AG10803 (cell line): ENCODE measurements around the gene PDGFD.
"Not testable (repeated sequence)": the region's sequence is repeated elsewhere in the genome, so short reads cannot be mapped to it uniquely, and the experiment has no call there.

Source experiments
- DNase-seq: peaks from one replicate; pipeline ENCODE4 v3.0.0; 2010; ENCODE audit warnings: low read depth
- H3K4me3 ChIP-seq: 2 replicates; pipeline ENCODE4 v1.5.1; 2011; ENCODE audit warnings: mild to moderate bottlenecking, low read length, control low read depth
- TF ChIP-seq, protein P1 (sequence below): conservative IDR thresholded peaks from 2 replicates; pipeline ENCODE4 v1.5.1; 2011; ENCODE audit warnings: mild to moderate bottlenecking, low read length, control low read depth, inconsistent platforms

PDGFD gene

DNA sequence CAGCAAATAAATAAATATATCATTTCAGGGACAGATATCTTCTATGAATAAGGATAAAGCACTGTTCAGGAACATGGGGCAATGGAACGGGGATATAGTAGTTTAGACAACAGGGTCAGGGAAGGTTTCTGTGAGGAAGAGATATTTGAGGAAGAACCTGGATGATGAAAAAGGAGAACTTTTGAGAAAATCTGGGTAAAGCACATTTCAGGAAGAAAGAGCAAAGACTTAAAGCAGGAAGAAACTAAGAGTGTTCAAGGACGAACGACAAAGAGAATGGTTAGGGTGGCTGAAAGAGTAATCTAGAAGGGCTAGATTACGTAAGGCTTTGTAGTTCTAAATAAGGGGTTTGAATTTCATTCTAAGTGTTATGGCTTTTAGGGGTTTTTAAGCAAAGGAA lies 114.8 kb downstream of the PDGFD start:
- no peak for DNase-seq
- no peak overlapping the region for H3K4me3 ChIP-seq
- TF ChIP-seq, protein P1, sequence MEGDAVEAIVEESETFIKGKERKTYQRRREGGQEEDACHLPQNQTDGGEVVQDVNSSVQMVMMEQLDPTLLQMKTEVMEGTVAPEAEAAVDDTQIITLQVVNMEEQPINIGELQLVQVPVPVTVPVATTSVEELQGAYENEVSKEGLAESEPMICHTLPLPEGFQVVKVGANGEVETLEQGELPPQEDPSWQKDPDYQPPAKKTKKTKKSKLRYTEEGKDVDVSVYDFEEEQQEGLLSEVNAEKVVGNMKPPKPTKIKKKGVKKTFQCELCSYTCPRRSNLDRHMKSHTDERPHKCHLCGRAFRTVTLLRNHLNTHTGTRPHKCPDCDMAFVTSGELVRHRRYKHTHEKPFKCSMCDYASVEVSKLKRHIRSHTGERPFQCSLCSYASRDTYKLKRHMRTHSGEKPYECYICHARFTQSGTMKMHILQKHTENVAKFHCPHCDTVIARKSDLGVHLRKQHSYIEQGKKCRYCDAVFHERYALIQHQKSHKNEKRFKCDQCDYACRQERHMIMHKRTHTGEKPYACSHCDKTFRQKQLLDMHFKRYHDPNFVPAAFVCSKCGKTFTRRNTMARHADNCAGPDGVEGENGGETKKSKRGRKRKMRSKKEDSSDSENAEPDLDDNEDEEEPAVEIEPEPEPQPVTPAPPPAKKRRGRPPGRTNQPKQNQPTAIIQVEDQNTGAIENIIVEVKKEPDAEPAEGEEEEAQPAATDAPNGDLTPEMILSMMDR: no peak

DNA sequence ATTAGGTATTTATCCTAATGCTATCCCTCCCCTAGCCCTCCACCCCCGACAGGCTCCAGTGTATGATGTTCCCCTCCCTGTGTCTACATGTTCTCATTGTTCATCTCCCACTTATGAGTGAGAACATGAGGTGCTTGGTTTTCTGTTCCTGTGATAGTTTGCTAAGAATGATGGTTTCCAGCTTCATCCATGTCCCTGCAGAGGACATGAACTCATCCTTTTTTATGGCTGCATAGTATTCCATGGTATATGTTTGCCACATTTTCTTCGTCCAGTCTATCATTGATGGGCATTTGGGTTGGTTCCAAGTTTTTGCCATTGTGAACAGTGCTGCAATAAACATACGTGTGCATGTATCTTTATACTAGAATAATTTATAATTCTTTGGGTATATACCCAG lies 117.1 kb downstream of the PDGFD start:
- not testable (repeated sequence) for H3K4me3 ChIP-seq, DNase-seq

DNA sequence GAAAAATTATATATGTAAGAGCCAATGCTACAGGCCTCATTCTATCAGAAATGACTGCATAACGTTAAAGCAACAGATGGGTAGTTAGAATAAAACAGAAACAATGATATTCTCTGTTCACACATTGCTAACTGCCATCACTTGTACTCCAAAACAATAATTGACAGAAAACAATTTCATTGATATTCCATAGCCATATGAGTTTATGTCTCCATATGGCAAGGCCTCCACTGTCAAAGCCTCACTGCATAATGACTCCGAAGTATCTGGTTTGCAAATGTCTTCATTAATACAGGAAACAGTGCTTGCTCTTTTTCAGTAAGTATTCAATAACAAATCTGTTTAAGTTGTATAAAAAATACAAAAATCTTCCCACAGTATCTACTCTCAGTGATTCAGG lies 117.6 kb downstream of the PDGFD start:
- TF ChIP-seq, protein P1: no peak
- DNase-seq: no peak
- H3K4me3 ChIP-seq: no peak overlapping the region

DNA sequence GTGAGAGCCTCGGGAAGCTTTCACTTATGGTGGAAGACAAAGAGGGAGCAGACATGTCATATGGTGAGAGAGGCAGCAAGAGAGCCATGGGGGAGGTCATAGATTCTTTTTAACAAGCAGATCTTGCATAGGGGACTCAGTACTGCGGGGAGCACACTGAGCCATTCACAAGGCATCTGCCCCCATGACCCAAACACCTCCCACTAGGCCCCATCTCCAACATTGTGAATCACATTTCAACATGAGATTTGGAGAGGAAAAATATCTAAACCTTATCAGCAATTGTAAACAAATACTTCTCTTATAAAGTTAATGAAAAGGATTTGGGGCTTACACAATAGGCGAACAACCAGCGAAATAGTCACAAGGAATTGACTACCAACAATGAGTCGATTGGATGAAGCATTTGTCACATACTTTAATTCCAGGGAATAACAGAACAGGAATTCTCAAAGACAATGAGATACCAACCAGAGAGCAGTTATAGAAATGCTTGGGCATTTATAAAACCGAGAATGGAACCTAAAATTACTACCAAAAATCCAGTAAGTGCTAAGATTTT lies 120.2 kb downstream of the PDGFD start:
- TF ChIP-seq, protein P1: no peak
- no peak for DNase-seq
- H3K4me3 ChIP-seq: no peak overlapping the region

DNA sequence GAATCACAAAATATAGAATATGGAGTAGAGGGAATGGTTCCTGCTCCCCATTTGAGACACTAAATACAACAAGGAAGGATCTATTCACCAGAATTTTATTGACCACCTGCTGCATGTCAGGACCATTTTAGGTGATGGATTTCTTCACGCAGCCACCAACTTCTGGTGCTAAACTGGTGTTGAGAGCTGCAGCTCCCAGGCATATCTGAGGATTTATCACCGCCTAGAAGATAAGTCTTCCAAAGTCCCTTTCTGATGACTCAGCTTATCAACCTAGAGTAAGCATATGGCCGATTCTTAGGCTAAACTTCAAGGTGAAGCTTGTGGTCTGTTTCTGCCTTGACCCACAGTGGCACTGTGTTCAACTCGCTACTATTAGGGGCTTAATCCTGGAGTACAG lies 120.8 kb downstream of the PDGFD start:
- no peak overlapping the region for H3K4me3 ChIP-seq
- no peak for DNase-seq
- TF ChIP-seq, protein P1: no peak

DNA sequence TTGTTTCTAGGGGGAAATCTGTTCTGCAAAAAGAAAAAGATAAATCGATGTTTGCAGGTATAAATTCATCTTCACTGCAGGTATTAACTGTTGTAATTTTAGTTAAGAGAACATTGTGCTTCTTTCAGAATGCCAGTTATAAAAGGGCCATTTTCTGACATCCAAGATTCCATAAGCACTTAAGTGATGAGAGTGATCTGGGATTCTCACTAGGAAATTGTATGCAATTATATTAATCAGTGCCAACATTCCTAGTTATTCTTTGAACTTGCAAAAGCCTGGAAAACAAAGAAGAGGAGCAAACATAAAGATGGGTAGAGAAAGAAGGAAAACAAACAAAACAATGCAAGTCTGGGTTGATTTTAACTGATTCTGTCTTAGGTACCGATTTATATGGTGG lies 122.2 kb downstream of the PDGFD start:
- no peak overlapping the region for H3K4me3 ChIP-seq
- TF ChIP-seq, protein P1: no peak
- no peak for DNase-seq

DNA sequence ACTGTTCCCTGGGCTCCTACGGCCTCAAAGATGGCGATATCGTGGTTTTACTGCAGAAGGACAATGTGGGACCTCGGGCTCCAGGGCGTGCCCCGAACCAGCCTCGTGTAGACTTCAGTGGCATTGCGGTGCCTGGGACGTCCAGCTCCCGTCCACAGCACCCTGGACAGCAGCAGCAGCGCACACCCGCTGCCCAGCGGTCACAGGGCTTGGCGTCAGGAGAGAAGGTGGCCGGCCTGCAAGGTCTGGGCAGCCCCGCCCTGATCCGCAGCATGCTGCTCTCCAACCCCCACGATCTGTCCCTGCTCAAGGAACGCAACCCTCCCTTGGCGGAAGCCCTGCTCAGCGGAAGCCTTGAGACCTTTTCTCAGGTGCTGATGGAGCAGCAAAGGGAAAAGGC lies 127.0 kb downstream of the PDGFD start:
- TF ChIP-seq, protein P1: no peak
- no peak for DNase-seq
- no peak overlapping the region for H3K4me3 ChIP-seq

DNA sequence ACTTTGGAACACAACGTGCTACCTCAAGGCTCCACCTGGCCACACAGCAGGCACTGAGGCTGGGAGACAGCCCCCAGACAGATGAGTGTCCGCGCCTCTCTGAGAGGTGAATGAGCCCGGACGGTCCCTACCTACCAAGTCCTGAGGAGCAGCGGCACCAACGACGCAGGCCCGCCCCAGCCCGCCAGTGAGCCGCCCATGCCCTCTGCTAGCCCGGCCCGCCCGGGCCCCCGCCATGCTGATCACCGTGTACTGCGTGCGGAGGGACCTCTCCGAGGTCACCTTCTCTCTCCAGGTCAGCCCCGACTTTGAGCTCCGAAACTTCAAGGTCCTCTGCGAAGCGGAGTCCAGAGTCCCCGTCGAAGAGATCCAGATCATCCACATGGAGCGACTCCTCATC lies 127.4 kb downstream of the PDGFD start, which contains the start of gene DDI1:
DDI1 (plus strand) TSS at position 53 of the 400 bp plus-strand sequence; CDS start at position 236, 183 bp downstream.
- TF ChIP-seq, protein P1: no peak
- no peak for DNase-seq
- H3K4me3 ChIP-seq: no peak within 1 kb of the TSS
